Mucosa of rectum (tissue), 2 donors: ENCODE results near the gene PCYT2.
A peak's percentile ranks its signal among the peaks of the same experiment; 100 is the strongest.

Experiments
- H3K27ac ChIP-seq, 2 donors: one replicate each; pipeline ENCODE4 v1.7.0; 2013; ENCODE audit warnings: inconsistent platforms in 2 of 2, low read depth in 2 of 2, low read length in 2 of 2
- H3K27me3 ChIP-seq, 2 donors: one replicate each; pipeline ENCODE4 v1.7.0; 2013; ENCODE audit warnings: low read length in 2 of 2; ENCODE audit not compliant: control insufficient read depth in 2 of 2, insufficient read depth in 2 of 2
- H3K36me3 ChIP-seq, 2 donors: one replicate each; pipeline ENCODE4 v1.7.0; 2013; ENCODE audit warnings: low read length in 2 of 2; ENCODE audit not compliant: control insufficient read depth in 2 of 2, insufficient read depth in 2 of 2
- H3K4me1 ChIP-seq, 2 donors: one replicate each; pipeline ENCODE4 v1.7.0; 2013; ENCODE audit warnings: low read length in 2 of 2, mild to moderate bottlenecking in 1 of 2; ENCODE audit not compliant: control insufficient read depth in 2 of 2, insufficient read depth in 2 of 2
- H3K4me3 ChIP-seq, 2 donors: one replicate each; pipeline ENCODE4 v1.7.0; 2013; ENCODE audit warnings: low read length in 2 of 2
- H3K9ac ChIP-seq, 2 donors: one replicate each; pipeline ENCODE4 v1.7.0; 2013; ENCODE audit warnings: low read length in 2 of 2, low read depth in 1 of 2, mild to moderate bottlenecking in 1 of 2
- H3K9me3 ChIP-seq, 2 donors: one replicate each; pipeline ENCODE4 v1.7.0; 2013; ENCODE audit warnings: low read length in 2 of 2; ENCODE audit not compliant: control insufficient read depth in 2 of 2
- donor health status: healthy.
- donor health status: Normal muscosa, but diverticular disease.

Gene PCYT2

GRCh38 chr17:81884968-81885367 lies 26.2 kb downstream of the PCYT2 start:
- H3K27ac ChIP-seq, result no peak overlapping the region
- no peaks in the 10 kb centered on the region for H3K9me3 ChIP-seq
- no peak overlapping the region for H3K4me3 ChIP-seq
- no peaks in the 10 kb centered on the region for H3K27me3 ChIP-seq
- peaks cover under 1 to 4% of the 10 kb centered on the region in 2 donors for H3K4me1 ChIP-seq
- no peak overlapping the region for H3K9ac ChIP-seq
- peaks cover 50 to 52% of the 10 kb centered on the region in 2 donors for H3K36me3 ChIP-seq

- Histone ChIP-seq H3K36me3 (peaks cover 46 to 51% of the 10 kb centered on the region in 2 donors), H3K27ac (no peak overlapping the region), H3K9ac (no peak overlapping the region)
Measured at GRCh38 chr17:81884520-81884919, 26.7 kb downstream of the PCYT2 start.

GRCh38 chr17:81879121-81879520 lies 32.1 kb downstream of the PCYT2 start:
- Histone ChIP-seq H3K4me1 (no peaks in the 10 kb centered on the region), H3K36me3 (peaks cover 3 to 11% of the 10 kb centered on the region in 2 donors), H3K9me3 (no peaks in the 10 kb centered on the region), H3K27ac (no peak overlapping the region), H3K4me3 (no peak overlapping the region), H3K27me3 (no peaks in the 10 kb centered on the region), H3K9ac (no peak overlapping the region)

More at GRCh38 chr17:81884520-81884919, 26.7 kb downstream of the PCYT2 start:
- no peak overlapping the region for H3K4me3 ChIP-seq
- H3K9me3 ChIP-seq, result no peaks in the 10 kb centered on the region
- H3K27me3 ChIP-seq, result no peaks in the 10 kb centered on the region
- no peaks in the 10 kb centered on the region for H3K4me1 ChIP-seq

GRCh38 chr17:81878294-81878693 lies 32.9 kb downstream of the PCYT2 start:
- Histone ChIP-seq H3K27me3 (no peaks in the 10 kb centered on the region), H3K9ac (no peak overlapping the region), H3K4me3 (no peak overlapping the region), H3K27ac (no peak overlapping the region), H3K36me3 (peaks cover 3 to 10% of the 10 kb centered on the region in 2 donors), H3K4me1 (no peaks in the 10 kb centered on the region), H3K9me3 (no peaks in the 10 kb centered on the region)

- Histone ChIP-seq H3K9me3 (no peaks in the 10 kb centered on the region), H3K27me3 (no peaks in the 10 kb centered on the region), H3K4me3 (no peak overlapping the region), H3K36me3 (peaks cover 3 to 8% of the 10 kb centered on the region in 2 donors), H3K27ac (no peak overlapping the region), H3K9ac (no peak overlapping the region), H3K4me1 (no peaks in the 10 kb centered on the region)
Measured at GRCh38 chr17:81877569-81877968, 33.6 kb downstream of the PCYT2 start.

GRCh38 chr17:81871387-81872230 lies 39.6 kb downstream of the PCYT2 start:
- Histone ChIP-seq H3K36me3 (peaks cover 10 to 12% of the 10 kb centered on the region in 2 donors), H3K4me1 (peaks cover 41 to 44% of the 10 kb centered on the region in 2 donors)

GRCh38 chr17:81870981-81871386 lies 40.2 kb downstream of the PCYT2 start, which contains the start of gene ARHGDIA:
TSS of gene ARHGDIA (minus strand) at chr17:81871337. CDS start at chr17:81869930, 1,407 bp downstream.
- H3K9me3 ChIP-seq, result no peaks in the 10 kb centered on the region
- no peaks in the 10 kb centered on the region for H3K27me3 ChIP-seq
- peaks cover 10 to 12% of the 10 kb centered on the region in 2 donors for H3K36me3 ChIP-seq
- peak within 1 kb of the TSS; percentile 93 to 99 for H3K9ac ChIP-seq
- peak within 1 kb of the TSS; percentile 85 to 94 for H3K4me3 ChIP-seq
- peak within 1 kb of the TSS; percentile 96 to 98 for H3K27ac ChIP-seq
- peaks cover 47 to 50% of the 10 kb centered on the region in 2 donors for H3K4me1 ChIP-seq

More at GRCh38 chr17:81871387-81872230, 39.6 kb downstream of the PCYT2 start:
- peak overlapping the region; percentile 92 to 99 for H3K9ac ChIP-seq
- peak overlapping the region; percentile 96 to 98 for H3K27ac ChIP-seq
- peak overlapping the region; percentile 85 to 94 for H3K4me3 ChIP-seq
- no peaks in the 10 kb centered on the region for H3K27me3 ChIP-seq
- H3K9me3 ChIP-seq, result no peaks in the 10 kb centered on the region

GRCh38 chr17:81870131-81870980 lies 40.8 kb downstream of the PCYT2 start:
- H3K36me3 ChIP-seq, result peaks cover 10 to 12% of the 10 kb centered on the region in 2 donors
- peaks cover 53 to 55% of the 10 kb centered on the region in 2 donors for H3K4me1 ChIP-seq
- H3K9ac ChIP-seq, result peak overlapping the region; percentile 86 to 93
- H3K4me3 ChIP-seq, result peak overlapping the region; percentile 84 to 94
- no peaks in the 10 kb centered on the region for H3K9me3 ChIP-seq
- H3K27ac ChIP-seq, result peak overlapping the region; percentile 96 to 98
- no peaks in the 10 kb centered on the region for H3K27me3 ChIP-seq

GRCh38 chr17:81869221-81870130 lies 41.7 kb downstream of the PCYT2 start:
- peak overlapping the region; percentile 84 to 94 for H3K4me3 ChIP-seq
- H3K27ac ChIP-seq, result peak overlapping the region; percentile 96 to 98
- H3K36me3 ChIP-seq, result peaks cover 10 to 12% of the 10 kb centered on the region in 2 donors
- peak overlapping the region; percentile 86 to 93 for H3K9ac ChIP-seq
- no peaks in the 10 kb centered on the region for H3K9me3 ChIP-seq
- H3K4me1 ChIP-seq, result peaks cover 61% of the 10 kb centered on the region in 2 donors
- no peaks in the 10 kb centered on the region for H3K27me3 ChIP-seq
